GM12873 (cell line): ENCODE results near the gene ACACA.

Source experiments
- CTCF ChIP-seq: IDR thresholded peaks from 2 replicates; pipeline ENCODE4 v1.5.1; 2012; ENCODE audit warnings: low read depth, mild to moderate bottlenecking, moderate library complexity, low read length, control low read depth; ENCODE audit not compliant: insufficient read depth; ENCODE audit errors: missing control alignments

Gene ACACA

DNA sequence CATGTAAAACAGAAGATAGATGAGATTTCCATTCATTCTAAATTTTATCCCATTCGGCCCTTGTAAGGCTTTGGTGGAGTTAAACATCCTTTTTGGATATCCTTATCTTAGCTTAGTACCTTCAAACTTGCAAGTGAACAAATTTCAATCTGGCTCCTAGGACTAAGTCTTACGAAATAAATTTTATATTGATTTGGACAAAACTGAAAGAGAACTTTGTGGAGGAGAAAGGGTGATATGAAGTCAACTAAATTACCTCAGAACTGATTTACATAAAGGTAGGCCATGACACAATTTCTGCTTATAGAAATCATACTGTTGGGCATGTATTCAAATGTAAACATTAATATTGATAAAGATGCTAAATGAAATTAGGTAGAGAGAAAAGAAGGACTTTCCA lies 206.1 kb downstream of the ACACA start:
- no peak for TF ChIP-seq CTCF

GRCh38 chr17:37197336-37197735 lies 209.3 kb downstream of the ACACA start:
- no peak for TF ChIP-seq CTCF

GRCh38 chr17:37194208-37194607 lies 212.4 kb downstream of the ACACA start:
- peak; percentile 2 for TF ChIP-seq CTCF

- TF ChIP-seq CTCF: no peak
Observed at GRCh38 chr17:37191219-37191618, 215.4 kb downstream of the ACACA start.

DNA sequence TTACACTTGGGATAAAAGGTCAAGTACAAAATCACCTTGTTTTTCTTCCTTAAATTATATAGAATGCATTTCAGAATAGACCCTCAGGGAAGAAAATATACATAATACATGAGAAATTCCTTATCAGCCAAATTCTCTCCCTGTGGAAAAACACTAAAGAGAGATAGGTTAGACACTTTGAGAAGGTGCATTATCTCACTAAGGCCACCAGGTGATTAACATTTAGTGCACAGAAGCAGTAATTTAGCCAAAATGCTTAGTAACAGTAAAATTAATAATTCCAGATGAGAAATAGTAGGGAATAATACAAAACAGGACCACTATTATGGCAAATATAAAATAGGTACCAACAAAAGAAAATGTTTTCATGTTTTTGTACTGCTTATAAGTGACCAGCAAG lies 216.1 kb downstream of the ACACA start:
- TF ChIP-seq CTCF: peak; percentile 27

GRCh38 chr17:37188157-37188556 lies 218.5 kb downstream of the ACACA start:
- TF ChIP-seq CTCF: no peak

GRCh38 chr17:37187262-37187661 lies 219.4 kb downstream of the ACACA start:
- TF ChIP-seq CTCF: no peak
